ENCODE results near the gene PAIP2B.

DNA sequence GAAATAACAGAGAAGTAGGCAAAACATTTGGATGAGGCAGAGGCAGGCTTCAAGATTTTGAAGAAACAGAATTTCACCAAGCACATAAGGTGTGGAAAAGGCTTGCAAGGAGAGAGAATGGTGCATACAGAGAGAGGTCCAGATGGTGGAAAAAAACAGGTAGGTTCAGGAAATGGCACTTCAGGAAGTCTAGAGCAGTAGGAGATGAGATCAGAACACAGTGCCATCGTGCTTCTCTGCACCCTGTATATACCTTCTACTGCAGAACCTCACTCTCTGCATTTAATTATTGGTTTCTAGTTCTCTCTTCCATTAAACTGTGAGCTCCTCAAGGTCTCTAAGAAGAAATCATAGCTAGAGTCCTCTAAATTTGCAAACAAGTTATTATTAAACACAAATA lies 2.4 kb downstream of the PAIP2B start:
- TF ChIP-seq EZH2phosphoT487 (IDR thresholded peaks at IDR 0.05; ENCODE audit: borderline replicate concordance, low read depth) = no peak
- TF ChIP-seq EP300 (IDR thresholded peaks at IDR 0.05; ENCODE audit: borderline replicate concordance in 1 of 2, low read depth in 1 of 2, low read length in 1 of 2) = no peak
- no peak for TF ChIP-seq JUND (IDR thresholded peaks at IDR 0.05)
- TF ChIP-seq, protein P1, sequence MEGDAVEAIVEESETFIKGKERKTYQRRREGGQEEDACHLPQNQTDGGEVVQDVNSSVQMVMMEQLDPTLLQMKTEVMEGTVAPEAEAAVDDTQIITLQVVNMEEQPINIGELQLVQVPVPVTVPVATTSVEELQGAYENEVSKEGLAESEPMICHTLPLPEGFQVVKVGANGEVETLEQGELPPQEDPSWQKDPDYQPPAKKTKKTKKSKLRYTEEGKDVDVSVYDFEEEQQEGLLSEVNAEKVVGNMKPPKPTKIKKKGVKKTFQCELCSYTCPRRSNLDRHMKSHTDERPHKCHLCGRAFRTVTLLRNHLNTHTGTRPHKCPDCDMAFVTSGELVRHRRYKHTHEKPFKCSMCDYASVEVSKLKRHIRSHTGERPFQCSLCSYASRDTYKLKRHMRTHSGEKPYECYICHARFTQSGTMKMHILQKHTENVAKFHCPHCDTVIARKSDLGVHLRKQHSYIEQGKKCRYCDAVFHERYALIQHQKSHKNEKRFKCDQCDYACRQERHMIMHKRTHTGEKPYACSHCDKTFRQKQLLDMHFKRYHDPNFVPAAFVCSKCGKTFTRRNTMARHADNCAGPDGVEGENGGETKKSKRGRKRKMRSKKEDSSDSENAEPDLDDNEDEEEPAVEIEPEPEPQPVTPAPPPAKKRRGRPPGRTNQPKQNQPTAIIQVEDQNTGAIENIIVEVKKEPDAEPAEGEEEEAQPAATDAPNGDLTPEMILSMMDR (IDR thresholded peaks at IDR 0.05) = no peak
- no peak for TF ChIP-seq ELF1 (IDR thresholded peaks at IDR 0.05)
- TF ChIP-seq SMC3 (IDR thresholded peaks at IDR 0.05; ENCODE audit: low read depth, low read length) = no peak
- no peak for TF ChIP-seq YY1 (IDR thresholded peaks at IDR 0.05; ENCODE audit: low read depth)
- no peak for TF ChIP-seq POLR2AphosphoS5 (IDR thresholded peaks at IDR 0.05; ENCODE audit: low read depth, low read length)
- TF ChIP-seq, protein P2, sequence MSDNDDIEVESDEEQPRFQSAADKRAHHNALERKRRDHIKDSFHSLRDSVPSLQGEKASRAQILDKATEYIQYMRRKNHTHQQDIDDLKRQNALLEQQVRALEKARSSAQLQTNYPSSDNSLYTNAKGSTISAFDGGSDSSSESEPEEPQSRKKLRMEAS (IDR thresholded peaks at IDR 0.05; ENCODE audit: low read depth) = no peak
- TF ChIP-seq, protein P3, sequence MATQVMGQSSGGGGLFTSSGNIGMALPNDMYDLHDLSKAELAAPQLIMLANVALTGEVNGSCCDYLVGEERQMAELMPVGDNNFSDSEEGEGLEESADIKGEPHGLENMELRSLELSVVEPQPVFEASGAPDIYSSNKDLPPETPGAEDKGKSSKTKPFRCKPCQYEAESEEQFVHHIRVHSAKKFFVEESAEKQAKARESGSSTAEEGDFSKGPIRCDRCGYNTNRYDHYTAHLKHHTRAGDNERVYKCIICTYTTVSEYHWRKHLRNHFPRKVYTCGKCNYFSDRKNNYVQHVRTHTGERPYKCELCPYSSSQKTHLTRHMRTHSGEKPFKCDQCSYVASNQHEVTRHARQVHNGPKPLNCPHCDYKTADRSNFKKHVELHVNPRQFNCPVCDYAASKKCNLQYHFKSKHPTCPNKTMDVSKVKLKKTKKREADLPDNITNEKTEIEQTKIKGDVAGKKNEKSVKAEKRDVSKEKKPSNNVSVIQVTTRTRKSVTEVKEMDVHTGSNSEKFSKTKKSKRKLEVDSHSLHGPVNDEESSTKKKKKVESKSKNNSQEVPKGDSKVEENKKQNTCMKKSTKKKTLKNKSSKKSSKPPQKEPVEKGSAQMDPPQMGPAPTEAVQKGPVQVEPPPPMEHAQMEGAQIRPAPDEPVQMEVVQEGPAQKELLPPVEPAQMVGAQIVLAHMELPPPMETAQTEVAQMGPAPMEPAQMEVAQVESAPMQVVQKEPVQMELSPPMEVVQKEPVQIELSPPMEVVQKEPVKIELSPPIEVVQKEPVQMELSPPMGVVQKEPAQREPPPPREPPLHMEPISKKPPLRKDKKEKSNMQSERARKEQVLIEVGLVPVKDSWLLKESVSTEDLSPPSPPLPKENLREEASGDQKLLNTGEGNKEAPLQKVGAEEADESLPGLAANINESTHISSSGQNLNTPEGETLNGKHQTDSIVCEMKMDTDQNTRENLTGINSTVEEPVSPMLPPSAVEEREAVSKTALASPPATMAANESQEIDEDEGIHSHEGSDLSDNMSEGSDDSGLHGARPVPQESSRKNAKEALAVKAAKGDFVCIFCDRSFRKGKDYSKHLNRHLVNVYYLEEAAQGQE (IDR thresholded peaks at IDR 0.05; ENCODE audit: low read depth, low read length) = no peak
- TF ChIP-seq, protein P4, sequence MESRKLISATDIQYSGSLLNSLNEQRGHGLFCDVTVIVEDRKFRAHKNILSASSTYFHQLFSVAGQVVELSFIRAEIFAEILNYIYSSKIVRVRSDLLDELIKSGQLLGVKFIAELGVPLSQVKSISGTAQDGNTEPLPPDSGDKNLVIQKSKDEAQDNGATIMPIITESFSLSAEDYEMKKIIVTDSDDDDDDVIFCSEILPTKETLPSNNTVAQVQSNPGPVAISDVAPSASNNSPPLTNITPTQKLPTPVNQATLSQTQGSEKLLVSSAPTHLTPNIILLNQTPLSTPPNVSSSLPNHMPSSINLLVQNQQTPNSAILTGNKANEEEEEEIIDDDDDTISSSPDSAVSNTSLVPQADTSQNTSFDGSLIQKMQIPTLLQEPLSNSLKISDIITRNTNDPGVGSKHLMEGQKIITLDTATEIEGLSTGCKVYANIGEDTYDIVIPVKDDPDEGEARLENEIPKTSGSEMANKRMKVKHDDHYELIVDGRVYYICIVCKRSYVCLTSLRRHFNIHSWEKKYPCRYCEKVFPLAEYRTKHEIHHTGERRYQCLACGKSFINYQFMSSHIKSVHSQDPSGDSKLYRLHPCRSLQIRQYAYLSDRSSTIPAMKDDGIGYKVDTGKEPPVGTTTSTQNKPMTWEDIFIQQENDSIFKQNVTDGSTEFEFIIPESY (IDR thresholded peaks at IDR 0.05; ENCODE audit: borderline replicate concordance, low read depth) = no peak
- no peak for TF ChIP-seq RFX5 (IDR thresholded peaks at IDR 0.05; ENCODE audit: low read length)
- no peak for TF ChIP-seq CHD2 (IDR thresholded peaks at IDR 0.05; ENCODE audit: low read length, partially characterized antibody)
